DMS153 treated with DMSO at 0.1 percent for 48 hours (cell line): ENCODE measurements around the gene EFHD2.
"Not testable (repeated sequence)": the region's sequence is repeated elsewhere in the genome, so short reads cannot be mapped to it uniquely, and the experiment has no call there.

Source experiments
- DNase-seq: peaks from one replicate; lab custom pipeline; 2025; ENCODE audit not compliant: unreplicated experiment; lab: John Stamatoyannopoulos, UW

Gene EFHD2

GRCh38 chr1:15449567-15449966 is 39.9 kb downstream of the EFHD2 start:
- no peak for DNase-seq

- no peak for DNase-seq
These were observed 41.5 kb downstream of the EFHD2 start for GRCh38 chr1:15451014-15451722.

DNA sequence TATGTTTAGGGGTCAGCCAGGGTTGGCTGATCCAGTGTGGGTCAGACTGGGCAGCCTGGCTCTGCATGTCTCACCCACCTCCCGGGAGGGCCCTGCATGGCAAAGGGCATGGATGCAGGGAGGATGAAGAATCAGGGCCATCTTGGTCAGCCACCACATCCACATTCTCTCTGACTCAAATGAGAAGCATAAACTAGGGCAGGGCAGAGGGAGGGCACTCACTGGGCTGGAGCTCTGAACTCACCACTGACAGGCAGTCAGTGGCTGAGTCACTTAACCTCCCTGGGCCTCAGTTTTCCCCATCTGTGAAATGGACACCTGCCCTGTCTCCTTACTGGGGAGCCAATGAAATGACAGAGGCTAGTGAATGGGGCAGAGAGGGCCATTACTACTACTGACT is 42.5 kb downstream of the EFHD2 start:
- DNase-seq: no peak

- no peak for DNase-seq
These were observed 43.3 kb downstream of the EFHD2 start for GRCh38 chr1:15452866-15453571.

GRCh38 chr1:15453734-15454133 is 44.0 kb downstream of the EFHD2 start:
- no peak for DNase-seq

DNA sequence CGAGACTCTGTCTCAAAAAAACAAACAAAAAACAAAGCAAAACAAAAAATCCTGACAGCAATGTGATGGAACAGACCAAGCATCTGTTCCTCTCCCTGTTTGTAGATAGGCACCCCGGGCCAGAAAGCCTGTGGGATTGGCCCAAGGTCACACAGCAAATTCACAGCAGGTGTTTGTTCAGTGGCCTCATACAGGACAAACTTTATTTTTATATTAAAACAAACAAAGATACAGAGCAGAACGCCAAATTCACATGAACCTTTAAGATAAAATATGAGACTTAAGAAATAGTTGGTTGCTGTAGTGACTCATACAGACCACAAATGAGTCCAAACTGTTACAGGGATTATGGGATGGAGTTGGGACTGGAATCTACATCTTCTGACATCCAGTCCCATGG is 44.6 kb downstream of the EFHD2 start:
- no peak for DNase-seq

GRCh38 chr1:15455522-15455921 is 45.8 kb downstream of the EFHD2 start:
- DNase-seq: no peak

DNA sequence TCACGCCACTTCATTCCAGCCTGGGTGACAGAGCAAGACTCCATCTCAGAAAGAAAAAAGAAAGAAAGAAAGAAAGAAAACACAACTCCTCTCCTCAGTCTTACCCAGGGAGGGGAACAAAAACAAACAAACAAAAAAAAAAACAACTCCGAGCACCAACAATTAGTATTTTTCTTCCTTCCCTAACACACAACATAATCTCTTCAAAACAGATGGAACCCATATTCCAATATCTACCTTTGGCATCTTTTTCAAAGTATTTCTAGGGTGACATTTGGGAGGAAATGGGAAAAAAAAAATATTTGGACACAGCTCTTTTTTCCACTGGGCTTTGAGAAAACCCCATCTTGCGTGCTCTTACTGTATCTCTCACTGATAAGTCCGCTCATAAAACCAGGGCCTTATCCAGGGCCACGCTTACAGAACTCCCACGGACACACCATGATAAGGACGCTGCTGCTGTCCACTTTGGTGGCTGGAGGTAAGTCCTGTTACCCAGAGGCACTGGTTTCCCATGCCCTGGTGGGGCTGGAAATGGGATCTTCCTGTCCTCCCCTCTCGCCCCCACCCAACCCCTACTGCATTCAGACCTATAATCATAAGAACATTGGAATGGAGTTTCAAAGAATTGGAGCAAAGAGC is 46.7 kb downstream of the EFHD2 start, which contains the start of gene CELA2A:
TSS of gene CELA2A (plus strand) at position 420 of the 642 bp plus-strand sequence. CDS start at position 442, 22 bp downstream.
- DNase-seq: no peak

GRCh38 chr1:15457585-15457984 is 47.9 kb downstream of the EFHD2 start:
- DNase-seq: no peak

GRCh38 chr1:15458388-15458787 is 48.7 kb downstream of the EFHD2 start:
- DNase-seq: not testable (repeated sequence)

GRCh38 chr1:15459771-15460707 is 50.4 kb downstream of the EFHD2 start:
- no peak for DNase-seq

GRCh38 chr1:15460708-15461095 is 51.0 kb downstream of the EFHD2 start:
- no peak for DNase-seq

DNA sequence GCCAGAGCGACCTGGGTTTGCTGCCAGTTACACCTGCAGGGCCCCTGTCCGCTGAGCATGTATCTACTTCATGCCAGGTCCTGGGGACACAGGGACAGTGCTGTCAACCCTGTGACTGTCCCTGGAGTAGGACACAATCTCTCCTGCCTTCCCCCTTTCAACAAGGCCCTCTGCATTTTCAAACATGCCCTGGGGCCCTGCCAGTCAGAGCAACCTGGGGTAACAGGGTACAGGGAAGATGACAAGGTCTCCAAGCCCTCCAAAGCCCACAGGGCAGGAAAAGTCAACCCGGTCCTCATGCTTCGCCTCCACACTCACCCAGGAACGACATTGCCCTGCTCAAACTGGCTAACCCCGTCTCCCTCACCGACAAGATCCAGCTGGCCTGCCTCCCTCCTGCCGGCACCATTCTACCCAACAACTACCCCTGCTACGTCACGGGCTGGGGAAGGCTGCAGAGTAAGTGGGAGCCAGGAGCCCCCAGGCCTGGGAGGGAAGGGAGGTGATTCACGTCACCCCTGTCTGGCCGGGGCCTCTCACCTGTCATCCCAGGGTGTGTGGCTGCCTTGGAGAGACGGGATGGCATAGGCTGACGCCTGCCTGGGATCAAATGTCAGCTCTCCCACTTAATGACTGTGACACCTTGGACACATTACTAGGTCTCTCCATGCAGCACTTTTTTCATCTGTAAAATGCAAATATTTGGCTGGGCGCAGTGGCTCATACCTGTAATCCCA is 53.5 kb downstream of the EFHD2 start:
- not testable (repeated sequence) for DNase-seq

GRCh38 chr1:15463926-15464322 is 54.2 kb downstream of the EFHD2 start:
- not testable (repeated sequence) for DNase-seq

DNA sequence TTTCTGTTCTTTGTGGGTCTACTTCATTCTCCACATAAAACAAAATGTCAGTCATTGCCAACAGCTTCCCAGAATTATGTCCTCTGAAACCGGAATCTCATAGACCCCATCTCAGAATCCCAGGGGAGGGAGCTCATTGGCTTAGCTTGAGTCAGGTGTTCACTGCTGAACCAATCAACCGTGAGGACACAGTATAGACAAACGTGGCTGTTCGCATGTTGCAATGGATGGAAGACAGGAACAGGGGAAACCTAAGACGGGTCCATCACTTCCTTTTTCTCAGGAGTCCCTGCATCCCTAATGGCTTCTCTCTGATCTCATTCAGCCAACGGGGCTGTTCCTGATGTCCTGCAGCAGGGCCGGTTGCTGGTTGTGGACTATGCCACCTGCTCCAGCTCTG is 56.0 kb downstream of the EFHD2 start:
- DNase-seq: no peak

GRCh38 chr1:15466955-15467625 is 57.4 kb downstream of the EFHD2 start:
- not testable (repeated sequence) for DNase-seq

DNA sequence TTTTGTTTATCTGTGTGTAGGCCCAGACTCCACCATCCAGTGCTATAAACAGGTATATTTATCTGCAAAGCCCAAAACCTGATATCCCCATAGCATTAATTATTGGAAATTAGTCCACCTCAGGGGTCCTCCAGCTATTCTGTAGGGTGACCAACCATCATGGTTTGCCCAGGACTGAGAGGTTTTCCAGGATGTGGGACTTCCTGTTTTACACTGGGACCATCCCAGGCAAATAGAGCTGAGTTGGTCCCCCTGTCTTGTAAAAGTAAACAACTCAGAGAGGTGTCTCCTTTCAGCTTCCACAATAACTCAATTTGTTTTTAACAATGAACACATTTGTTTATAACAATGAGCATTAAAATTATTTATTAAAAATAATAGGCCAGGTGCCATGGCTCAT is 58.5 kb downstream of the EFHD2 start:
- DNase-seq: no peak

DNA sequence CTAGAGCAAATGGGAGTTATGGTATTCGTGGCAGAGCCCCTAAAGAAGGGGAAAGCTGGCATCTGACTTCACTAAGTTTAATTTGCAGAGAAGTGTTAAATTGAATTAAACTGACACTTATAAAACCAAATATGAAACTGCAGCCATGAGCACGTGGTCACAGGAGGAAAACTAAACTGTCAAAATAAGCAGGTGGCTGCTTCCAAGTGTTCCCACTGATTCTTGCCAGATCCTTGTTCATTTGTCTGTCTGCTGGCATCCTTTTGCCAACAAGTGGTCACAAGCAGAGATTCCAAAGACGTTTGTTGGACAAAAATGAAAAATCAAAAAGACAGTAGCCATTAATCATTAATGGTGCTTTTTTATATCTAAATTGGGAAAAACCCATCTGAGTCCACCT is 59.7 kb downstream of the EFHD2 start:
- DNase-seq: no peak

DNA sequence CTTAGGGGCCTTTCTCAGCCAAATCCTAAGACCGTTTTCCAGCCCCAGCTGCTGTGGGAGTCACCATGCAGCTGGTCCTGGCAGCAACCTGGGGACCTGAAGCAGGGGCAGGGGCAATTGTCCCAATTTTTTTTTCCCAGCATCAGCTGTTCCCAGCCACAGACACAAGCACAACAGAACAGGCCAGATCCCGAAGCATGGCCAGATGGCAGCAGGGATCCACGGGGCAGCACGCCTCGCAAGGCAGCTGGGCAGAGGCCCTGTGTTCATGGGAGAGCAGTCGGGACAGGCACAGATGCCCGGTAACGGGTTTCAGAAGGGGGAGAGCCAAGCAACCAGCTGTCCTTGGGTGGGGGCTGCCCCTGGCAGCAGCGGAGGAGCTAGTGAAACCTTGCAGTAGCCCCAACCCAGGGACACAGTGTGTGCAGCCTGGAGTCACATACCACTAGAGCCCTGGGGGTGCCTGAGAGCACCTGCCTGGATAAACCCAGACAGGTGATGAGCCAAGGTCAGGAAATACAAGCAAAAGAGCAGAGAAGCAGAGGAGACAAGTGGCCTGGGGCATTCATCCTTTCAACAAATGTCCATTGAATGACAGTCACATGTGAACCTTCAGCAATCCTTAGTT is 60.2 kb downstream of the EFHD2 start:
- not testable (repeated sequence) for DNase-seq
